Brain microvascular endothelial cell (primary cell): ENCODE data around the gene CYP4F2.
"Not testable (repeated sequence)": the region's sequence is repeated elsewhere in the genome, so short reads cannot be mapped to it uniquely, and the experiment has no call there.

Experiments
- DNase-seq: peaks from one replicate; pipeline ENCODE4 v3.0.0-alpha.2; 2020
- H3K27ac ChIP-seq: fragments of 250-450 bp; sonication (Bioruptor Pico); 2 replicates; pipeline ENCODE4 v1.5.1; 2020; ENCODE audit warnings: mild to moderate bottlenecking, moderate library complexity
- H3K27me3 ChIP-seq: fragments of 250-450 bp; sonication (Bioruptor Pico); replicated peaks from 2 replicates; pipeline ENCODE4 v1.5.1; 2020; ENCODE audit warnings: mild to moderate bottlenecking
- H3K36me3 ChIP-seq: fragments of 250-450 bp; sonication (Bioruptor Pico); replicated peaks from 2 replicates; pipeline ENCODE4 v1.5.1; 2020; ENCODE audit warnings: mild to moderate bottlenecking
- H3K4me3 ChIP-seq: 2 replicates; pipeline ENCODE4 v1.5.1; 2011; ENCODE audit warnings: low read depth, mild to moderate bottlenecking, control low read depth, low read length, moderate library complexity
- CTCF ChIP-seq: IDR thresholded peaks from 2 replicates; pipeline ENCODE4 v1.5.1; 2011; ENCODE audit warnings: low read depth, mild to moderate bottlenecking, moderate library complexity, low read length, control low read depth, inconsistent platforms; ENCODE audit errors: missing control alignments
- in situ Hi-C: cut with HindIII; loops from 2 replicates; pipeline ENCODE4 v1.10.0; 2017; ENCODE audit warnings: low sequenced_read_pairs, low pct_ligation_motif_present

The CYP4F2 gene

GRCh38 chr19:15895876-15896430 is 1.9 kb downstream of the CYP4F2 start:
- no peaks in the 10 kb centered on the region for H3K36me3 ChIP-seq
- in situ Hi-C loops, result no loop called here
- TF ChIP-seq CTCF, result no peak

GRCh38 chr19:15894359-15894758 is 3.5 kb downstream of the CYP4F2 start:
- no peaks in the 10 kb centered on the region for H3K27me3 ChIP-seq
- no peak overlapping the region for H3K4me3 ChIP-seq
- no peak for TF ChIP-seq CTCF
- DNase-seq, result no peak
- no peak overlapping the region for H3K27ac ChIP-seq
- H3K36me3 ChIP-seq, result no peaks in the 10 kb centered on the region
- in situ Hi-C loops, result no loop called here

More at GRCh38 chr19:15895876-15896430, 1.9 kb downstream of the CYP4F2 start:
- no peak for DNase-seq
- Histone ChIP-seq H3K27ac (no peak overlapping the region), H3K27me3 (no peaks in the 10 kb centered on the region), H3K4me3 (no peak overlapping the region)

- no peak overlapping the region for H3K27ac ChIP-seq
- H3K36me3 ChIP-seq, result no peaks in the 10 kb centered on the region
- no peak overlapping the region for H3K4me3 ChIP-seq
- TF ChIP-seq CTCF, result no peak
- DNase-seq, result no peak
- H3K27me3 ChIP-seq, result no peaks in the 10 kb centered on the region
- in situ Hi-C loops, result no loop called here
Measured at GRCh38 chr19:15893477-15893876, 4.4 kb downstream of the CYP4F2 start.

- Histone ChIP-seq H3K27ac (no peak overlapping the region), H3K4me3 (no peak overlapping the region), H3K27me3 (no peaks in the 10 kb centered on the region), H3K36me3 (no peaks in the 10 kb centered on the region)
- no peak for TF ChIP-seq CTCF
- in situ Hi-C loops, result no loop called here
- DNase-seq, result no peak
Measured at GRCh38 chr19:15892012-15892411, 5.9 kb downstream of the CYP4F2 start.

GRCh38 chr19:15891434-15891833 is 6.4 kb downstream of the CYP4F2 start:
- Histone ChIP-seq H3K36me3 (no peaks in the 10 kb centered on the region), H3K27me3 (no peaks in the 10 kb centered on the region), H3K4me3 (no peak overlapping the region), H3K27ac (no peak overlapping the region)
- no peak for TF ChIP-seq CTCF
- no peak for DNase-seq
- in situ Hi-C loops, result no loop called here

GRCh38 chr19:15889339-15889738 is 8.5 kb downstream of the CYP4F2 start:
- H3K4me3 ChIP-seq, in situ Hi-C loops, DNase-seq, H3K36me3 ChIP-seq, H3K27me3 ChIP-seq, H3K27ac ChIP-seq: not testable (repeated sequence)
